Effector CD8-positive, alpha-beta T cell (primary cell): ENCODE data around the gene FGF18.
"Not testable (repeated sequence)": the region's sequence is repeated elsewhere in the genome, so short reads cannot be mapped to it uniquely, and the experiment has no call there.

Experiments used
- DNase-seq: peaks from one replicate; lab custom pipeline; 2025; lab: John Stamatoyannopoulos, UW
- total RNA-seq, 4 experiments: gene quantifications; one replicate each; lab custom pipeline; 2026; lab: John Stamatoyannopoulos, UW

FGF18 gene, protein sequence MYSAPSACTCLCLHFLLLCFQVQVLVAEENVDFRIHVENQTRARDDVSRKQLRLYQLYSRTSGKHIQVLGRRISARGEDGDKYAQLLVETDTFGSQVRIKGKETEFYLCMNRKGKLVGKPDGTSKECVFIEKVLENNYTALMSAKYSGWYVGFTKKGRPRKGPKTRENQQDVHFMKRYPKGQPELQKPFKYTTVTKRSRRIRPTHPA
- total RNA-seq, result 0 to 0.62 (median 0.37) reads per million in 4 experiments

DNA sequence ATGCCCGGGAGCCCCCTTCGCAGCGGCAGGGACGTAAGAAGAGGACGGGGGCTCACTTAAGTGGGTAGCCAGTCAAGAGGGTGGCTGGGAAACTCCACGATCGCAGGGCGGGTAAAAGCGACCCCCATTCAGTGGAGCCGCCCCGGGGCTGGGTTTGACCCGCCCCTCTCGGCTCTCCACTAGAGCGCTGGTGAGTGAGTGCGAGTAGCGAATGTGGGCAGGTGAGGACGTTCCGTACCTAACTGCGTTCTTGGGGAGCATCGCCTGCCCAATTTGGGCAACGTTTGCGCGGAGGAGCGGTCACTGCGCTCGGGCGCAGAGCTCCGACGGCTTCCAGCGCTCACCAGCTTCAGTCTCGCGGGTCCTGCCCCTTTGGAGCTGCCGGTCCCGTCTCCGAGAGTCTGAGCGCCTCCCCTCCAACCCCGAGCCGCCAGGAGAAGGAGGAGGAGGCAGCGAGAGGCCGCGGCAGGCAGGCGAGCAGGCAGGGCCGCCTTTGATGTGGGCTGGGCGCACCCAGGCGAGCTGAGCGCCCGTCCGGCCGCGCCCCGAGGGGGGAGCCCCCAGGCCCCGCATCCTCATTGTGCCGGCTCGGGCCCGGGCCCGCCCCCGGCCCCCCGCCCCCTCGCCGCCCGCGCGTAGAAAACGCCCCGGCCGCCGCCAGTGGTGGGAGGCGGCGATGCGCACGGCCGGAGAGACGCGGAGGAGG lies at the start of gene FGF18:
Gene FGF18, plus strand, starts transcription at position 666 of the 706 bp plus-strand sequence. CDS start 553 bp downstream, outside the sequence.
- peak; percentile 15 for DNase-seq

DNA sequence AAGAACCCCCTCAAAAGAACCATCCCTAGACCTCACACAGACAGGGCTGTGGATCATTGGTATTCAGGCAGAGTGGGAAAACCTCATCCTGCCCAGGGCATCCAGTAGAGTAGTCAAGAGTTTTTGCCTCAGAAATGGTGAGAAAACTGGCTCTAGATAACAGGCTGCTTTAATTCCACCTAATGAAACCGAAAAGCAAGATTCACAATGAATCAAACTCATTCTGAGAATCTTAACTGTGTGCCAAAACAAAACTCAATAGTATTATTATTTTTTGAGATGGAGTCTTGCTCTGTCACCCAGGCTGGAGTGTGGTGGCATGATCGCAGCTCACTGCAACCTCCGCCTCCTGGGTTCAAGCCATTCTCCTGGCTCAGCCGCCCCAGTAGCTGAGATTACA lies 49.5 kb upstream of the FGF18 start:
- DNase-seq, result no peak

DNA sequence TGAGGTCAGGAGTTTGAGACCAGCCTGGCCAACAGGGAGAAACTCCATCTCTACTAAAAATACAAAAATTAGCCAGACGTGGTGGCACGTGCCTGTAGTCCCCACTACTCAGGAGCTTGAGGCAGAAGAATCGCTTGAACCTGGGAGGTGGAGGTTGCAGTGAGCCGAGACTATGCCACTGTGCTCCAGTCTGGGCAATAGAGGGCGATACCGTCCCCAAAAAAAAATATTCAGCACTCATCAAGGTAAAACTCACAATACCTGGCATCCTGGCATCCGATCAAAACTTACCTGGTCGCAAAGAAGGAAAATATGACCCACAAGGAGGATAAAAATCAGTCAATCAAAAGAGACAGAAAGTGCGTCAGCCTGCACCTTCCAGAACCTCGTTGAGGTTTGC lies 48.6 kb upstream of the FGF18 start:
- DNase-seq, result not testable (repeated sequence)

DNA sequence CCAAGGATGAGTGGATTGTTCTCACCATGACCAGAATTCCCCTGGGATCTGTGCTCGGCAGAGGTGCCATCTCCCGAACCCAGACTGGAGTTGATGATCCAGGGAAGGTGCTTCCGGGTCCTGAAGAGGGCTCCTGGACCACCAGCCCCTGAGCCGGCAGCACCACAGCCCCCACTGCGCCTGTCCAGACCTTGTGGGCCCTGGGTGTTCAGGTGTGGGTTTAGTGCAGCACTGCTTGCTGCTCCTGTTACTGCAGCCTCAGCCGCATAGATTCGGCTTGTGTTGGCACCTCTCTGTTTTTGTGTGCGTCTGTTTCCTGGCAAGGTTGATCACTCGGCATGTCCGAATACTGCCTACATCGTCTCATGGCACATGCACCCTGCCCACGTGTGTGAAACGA lies 48.1 kb upstream of the FGF18 start:
- DNase-seq, result no peak

DNA sequence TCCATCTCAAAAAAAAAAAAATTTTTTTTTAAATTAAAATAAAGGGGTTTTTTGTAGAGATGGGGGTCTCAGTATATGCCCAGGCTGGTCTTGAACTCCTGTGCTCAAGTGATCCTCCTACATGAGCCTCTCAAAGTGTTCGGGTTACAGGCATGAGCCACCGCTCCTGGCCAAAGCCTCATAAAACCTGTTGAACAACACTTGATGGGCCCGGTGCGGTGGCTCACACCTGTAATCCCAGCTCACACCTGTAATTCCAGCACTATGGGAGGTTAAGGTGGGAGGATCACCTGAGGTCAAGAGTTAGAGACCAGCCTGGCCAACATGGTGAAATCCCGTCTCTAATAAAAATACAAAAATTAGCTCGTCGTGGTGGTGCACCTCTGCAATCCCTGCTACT lies 39.5 kb upstream of the FGF18 start:
- no peak for DNase-seq

DNA sequence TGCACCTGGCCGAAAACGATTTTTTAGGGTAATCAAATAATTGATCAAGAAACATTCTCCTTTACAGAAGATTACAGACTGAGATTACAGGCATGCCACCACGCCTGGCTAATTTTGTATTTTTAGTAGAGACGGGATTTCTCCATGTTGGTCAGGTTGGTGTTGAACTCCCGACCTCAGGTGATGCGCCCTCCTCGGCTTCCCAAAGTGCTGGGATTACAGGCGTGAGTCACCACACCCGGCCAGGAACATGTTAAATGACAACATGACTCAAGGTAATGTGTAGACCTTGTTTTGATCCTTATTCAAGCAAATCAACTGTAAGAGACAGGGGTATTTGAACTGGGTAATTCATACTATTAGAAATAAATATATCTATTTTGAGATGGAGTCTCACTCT lies 35.0 kb upstream of the FGF18 start:
- not testable (repeated sequence) for DNase-seq

DNA sequence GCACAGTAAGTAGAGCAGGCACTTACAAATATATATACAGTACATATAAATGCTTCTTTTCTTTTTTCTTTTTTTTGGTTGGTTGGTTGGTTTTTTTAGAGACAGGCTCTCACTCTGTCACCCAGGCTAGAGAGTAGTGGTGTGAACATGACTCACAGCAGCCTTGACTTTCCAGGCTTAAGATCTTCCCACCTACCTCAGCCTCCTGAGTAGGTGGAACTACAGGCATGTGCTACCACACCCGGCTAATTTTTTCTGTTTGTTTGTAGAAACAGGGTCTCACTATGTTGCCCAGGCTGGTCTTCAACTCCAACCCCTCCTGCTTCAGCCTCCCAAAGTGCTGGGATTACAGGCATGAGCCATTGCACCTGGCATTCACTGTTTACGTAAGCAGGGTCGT lies 34.4 kb upstream of the FGF18 start:
- not testable (repeated sequence) for DNase-seq

DNA sequence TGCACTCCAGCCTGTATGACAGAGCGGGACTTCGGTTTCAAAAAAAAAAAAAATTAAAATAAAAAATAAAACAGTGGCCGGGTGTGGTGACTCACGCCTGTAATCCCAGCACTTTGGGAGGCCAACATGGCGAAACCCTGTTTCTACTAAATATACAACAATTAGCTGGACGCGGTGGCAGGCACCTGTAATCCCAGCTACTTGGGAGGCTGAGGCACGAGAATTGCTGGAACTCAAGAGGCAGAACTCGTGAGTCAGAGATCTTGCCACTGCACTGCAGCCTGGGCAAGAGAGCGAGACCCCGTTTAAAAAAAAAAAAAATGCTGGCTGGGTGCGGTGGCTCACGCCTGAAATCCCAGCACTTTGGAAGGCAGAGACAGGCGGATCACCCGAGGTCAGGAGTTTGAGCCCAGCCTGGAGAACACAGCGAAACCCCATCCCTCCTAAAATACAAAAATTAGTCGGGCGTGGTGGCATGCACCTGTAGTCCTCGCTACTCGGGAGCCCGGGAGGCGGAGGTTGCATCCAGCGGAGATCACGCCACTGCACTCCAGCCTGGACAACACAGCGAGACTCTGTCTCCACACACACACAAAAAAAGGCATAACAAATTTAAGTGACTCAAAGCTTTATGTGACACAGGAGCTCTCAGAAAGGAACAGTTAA lies 33.3 kb upstream of the FGF18 start:
- DNase-seq, result no peak

DNA sequence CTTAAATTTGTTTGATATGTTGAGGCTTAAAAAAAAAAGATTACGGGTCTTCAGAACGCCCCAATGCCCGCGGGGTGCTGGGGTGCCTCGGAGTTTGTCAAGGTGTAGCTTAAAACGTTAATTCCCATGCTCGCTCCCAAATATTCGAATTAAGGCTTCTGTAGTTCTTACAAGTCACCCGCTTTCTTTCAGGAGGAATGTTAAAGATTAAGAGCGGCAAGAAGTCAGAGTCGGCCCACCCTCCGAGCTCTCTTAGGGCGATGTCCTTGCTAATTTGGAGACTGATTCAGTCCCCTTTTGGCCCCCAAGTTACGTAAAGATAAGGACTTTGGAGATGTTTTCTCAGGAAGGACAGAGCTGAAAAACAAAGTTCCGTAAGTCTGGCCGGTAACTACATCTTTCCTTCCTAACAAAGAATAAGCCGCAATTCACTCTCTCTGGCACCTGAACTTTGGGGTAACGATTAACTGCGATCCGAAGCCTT lies 32.5 kb upstream of the FGF18 start:
- no peak for DNase-seq

DNA sequence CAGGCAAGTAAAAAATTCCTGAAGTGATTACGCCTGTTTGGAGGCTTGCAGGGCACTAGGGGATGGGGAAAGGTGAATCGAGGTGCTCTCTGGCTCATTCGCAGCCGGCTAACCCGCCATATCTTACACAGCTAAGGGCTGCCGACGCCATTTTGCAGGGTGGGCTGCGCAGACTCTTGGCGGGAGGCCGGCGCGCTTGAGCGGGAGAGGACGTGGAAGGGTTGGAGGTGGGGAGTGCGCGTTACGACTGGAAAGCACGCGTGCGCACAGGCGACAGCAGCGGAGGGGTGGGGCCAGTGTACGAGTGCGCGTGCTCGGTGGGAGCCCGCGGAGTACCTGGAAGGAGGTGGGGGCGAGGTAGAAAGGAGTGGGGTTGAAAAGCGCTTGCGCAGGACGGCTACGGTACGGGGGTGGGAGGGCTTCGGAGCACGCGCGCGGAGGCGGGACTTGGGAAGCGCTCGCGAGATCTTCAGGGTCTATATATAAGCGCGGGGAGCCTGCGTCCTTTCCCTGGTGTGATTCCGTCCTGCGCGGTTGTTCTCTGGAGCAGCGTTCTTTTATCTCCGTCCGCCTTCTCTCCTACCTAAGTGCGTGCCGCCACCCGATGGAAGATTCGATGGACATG lies 32.0 kb upstream of the FGF18 start, which contains the start of gene NPM1:
Gene NPM1, plus strand, starts transcription at position 505 of the 625 bp plus-strand sequence. Its CDS starts 100 bp downstream, at position 605.
- peak; percentile 96 for DNase-seq

DNA sequence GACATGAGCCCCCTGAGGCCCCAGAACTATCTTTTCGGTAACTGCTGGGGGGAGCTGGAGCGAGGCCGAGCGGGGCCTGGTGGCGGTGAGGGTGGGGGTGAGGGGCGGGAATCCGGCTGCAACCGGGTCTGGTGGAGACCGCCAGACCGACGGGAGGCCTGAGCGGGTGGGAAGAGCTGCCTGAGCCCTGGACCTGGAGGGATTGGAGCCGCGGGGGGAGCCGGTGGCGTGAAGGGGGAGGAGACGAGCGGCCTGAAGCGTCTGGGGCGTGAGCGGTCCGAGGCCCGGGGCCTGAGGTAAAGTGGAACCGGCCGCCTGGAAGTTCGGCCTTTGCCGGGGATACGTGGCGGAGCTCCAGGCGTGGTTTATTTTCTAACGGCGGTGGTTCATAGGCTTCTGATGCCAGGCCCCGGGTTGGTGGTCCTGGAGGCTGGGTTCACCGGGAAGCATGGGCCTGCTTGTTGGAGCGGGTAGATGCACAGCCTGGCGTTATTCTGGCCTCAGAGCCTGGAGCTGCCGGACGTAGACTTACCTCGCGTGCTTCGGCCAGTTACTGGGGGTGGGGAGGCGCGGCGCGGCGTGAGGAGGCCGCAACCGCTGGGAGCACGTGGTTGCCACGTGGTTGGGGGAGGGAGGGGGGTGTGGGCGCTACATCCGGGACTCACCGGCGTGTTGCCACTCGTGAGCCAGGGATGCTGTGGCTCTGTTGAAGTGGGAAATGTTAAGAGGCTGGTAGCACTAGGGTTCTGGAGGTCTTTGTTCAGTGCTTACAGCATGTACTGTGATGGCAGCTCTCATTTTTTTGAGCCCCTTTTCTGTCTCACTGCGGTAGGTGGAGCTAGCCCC lies 31.3 kb upstream of the FGF18 start:
- DNase-seq, result peak; percentile 70

DNA sequence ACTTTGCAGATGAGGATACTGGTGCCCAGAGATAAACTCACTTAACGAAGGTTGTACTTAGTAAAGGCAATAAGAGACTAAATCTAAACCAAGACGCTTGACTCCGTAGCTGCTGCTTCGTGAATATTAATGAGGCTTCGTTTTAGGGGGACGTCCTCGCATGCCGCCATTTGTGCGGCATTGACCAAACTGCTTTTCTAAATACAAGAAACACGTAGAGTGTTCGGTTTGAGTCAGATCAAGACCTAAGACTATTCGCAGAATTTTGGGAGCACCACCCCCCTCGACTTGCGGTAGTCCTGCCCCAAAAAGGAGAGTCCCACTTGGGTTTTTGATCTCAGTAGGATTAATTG lies 30.7 kb upstream of the FGF18 start:
- peak; percentile 23 for DNase-seq

DNA sequence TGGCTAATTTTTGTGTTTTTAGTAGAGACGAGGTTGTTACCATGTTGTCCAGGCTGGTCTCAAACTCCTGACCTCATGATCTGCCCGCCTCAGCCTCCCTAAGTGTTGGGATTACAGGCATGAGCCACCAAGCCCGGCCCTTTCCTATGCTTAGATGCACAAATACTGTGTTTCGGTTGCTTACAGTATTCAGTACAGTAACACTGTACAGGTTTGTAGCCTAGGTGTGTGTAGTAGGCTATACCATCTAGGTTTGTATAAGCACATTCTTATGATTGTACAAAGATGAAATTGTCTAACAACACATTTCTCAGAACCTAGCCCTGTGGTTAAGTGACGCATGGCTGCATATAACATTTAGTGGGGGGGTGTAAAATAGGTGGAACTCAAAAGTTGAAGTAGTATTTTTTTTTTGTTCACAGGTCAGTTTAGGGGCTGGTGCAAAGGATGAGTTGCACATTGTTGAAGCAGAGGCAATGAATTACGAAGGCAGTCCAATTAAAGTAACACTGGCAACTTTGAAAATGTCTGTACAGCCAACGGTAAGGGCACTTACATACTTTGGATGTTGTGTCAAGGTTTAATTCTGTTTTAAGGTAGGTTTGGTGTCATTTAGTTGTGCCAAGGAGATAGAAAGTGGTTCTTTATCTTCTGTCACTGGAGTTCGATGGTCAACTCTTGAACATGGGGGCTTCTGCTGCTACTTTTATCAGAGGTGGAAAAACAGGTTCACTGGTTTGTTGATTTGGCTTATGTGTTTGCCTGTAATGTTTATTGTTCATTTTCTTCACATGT lies 28.4 kb upstream of the FGF18 start:
- DNase-seq, result no peak

DNA sequence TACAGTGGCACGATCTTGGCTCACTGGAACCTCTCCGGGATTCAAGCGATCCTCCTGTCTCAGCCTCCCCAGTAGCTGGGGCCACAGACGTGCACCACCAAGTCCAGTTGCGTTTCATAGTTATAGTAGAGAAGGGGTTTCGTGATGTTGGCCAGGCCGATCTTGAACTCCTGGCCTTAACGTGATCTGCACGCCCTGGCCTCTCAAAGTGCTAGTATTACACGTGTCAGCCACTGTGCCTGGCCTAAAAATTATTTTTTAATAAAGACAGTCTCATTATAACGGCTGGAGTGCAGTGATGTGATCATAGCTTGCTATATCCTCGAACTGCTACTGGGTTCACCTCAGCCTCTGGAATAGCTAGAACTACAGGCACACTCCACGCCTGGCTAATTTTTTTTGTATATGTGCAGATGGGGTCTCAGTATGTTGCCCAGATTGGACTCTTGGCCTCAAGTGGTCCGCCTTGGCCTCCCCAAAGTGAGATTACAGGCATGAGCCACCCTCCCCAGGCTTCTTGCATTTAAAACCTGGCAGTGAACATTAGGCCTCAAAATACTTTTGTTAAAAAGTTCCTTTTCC lies 27.4 kb upstream of the FGF18 start:
- no peak for DNase-seq

DNA sequence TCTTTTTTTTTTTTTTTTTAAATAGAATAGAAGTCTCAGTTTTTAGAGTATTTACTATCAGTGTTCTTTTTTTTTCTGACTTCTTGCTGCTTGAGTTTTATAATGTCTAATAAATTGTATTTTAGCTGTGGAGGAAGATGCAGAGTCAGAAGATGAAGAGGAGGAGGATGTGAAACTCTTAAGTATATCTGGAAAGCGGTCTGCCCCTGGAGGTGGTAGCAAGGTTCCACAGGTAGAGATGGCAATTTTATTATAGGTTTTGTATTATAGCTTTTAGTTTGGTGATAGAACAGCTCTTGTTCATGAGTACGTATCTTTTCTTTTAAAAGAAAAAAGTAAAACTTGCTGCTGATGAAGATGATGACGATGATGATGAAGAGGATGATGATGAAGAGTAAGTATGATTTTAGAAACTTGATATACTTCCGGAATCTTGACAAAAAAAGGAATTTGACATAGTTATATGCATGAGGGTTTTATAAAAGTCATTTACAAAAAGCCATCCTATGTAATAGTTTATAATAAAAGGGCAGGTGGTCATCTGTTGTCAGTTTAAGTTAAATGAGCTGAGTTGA lies 26.8 kb upstream of the FGF18 start:
- no peak for DNase-seq

DNA sequence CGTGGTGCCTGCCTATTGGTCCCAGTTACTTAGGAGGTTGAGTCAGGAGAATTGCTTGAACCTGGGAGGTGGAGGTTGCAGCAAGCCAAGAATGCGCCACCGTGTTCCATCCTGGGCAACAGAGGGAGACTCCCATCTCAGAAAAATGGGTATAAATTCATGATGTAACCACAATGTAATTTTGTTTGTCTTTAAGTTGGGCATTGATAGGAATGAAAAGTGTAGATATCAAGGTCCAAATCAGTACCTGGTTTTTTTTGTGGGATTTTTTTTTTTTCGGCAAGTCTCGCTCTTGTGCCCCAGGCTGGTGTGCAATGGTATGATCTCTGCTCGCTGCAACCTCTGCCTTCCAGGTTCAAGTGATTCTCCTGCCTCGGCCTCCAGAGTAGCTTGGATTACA lies 24.4 kb upstream of the FGF18 start:
- no peak for DNase-seq

DNA sequence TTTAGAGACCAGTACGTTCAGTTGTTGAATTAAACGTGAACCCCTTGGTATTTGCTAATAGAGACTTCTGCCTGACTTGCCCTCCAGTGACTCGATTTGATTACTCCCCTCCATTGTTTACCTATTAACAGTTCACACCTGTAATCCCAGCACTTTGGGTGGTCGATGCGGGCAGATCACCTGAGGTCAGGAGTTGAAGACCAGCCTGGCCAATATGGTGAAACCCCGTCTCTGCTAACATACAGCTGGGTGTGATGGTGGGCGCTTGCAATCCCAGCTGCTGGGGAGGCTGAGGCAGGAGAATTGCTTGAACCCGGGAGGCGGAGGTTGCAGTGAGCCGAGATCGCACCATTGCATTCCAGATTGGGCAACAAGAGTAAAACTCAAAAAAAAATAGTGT lies 22.9 kb upstream of the FGF18 start:
- DNase-seq, result not testable (repeated sequence)

DNA sequence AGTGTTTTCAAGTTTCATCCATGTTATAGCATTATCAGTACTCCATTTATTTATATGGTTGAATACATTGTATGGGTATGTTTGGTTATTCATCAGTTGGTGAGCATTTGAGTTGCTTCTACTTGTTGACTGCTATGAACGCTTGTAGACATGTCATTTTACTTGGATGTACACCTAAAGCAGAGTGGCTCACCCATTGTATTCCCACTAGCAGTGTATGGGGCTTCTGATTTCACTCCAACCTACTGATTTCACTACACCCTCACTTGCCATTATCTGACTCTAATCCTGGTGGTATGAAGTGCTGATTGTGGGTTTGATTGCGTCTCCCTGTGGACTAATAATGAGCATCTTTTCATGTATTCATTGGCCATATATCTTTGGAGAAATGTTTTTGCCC lies 22.3 kb upstream of the FGF18 start:
- no peak for DNase-seq

DNA sequence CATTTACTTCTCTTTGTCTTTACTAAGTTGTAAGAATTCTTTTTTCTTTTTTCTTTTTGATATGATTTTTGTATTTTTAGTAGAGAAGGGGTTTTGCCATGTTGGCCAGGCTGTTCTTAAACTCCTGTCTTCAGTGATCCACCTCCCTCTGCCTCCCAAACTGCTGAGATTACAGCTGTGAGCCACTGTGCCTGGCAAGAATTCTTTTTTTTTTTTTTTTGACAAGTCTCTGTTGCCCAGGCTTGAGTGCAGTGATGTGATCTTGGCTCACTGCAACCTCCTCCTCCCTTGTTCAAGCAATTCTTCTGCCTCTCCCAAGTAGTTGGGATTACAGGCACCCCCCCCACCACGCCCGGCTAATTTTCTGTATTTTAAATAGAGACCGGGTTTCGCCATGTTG lies 21.8 kb upstream of the FGF18 start:
- DNase-seq, result no peak

DNA sequence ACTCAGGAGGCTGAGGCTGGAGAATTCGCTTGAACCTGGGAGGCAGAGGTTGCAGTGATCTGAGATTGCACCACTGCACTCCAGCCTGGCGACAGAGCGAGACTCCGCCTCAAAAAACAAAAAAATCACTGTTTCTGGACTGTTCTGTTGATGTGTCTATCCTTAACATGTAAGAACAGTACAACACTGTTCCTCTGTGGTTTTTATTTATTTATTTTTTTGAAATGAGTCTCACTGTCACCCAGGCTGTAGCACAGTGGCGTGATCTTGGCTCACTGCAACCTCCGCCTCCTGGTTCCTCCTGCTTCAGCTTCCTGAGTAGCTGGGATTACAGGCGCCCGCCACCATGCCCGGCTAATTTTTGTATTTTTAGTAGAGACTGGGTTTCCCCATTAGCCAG lies 20.8 kb upstream of the FGF18 start:
- not testable (repeated sequence) for DNase-seq
